Measurements from ENCODE around the gene WDR27. TPM values are rescaled to one million over a fixed set of nuclear protein-coding genes. Genes with fewer than 3 reads are reported as not detected.

The WDR27 gene
- total RNA-seq, 2 experiments from 2014 or later = 37.9 to 38.3 TPM

GRCh38 chr6:169429001-169429400 is 272.8 kb downstream of the WDR27 start:
- Mint-ChIP-seq H3K9me3 (peaks cover 30% of the 10 kb centered on the region), H3K27ac (no peak overlapping the region), H3K36me3 (ENCODE audit: low read depth) (peaks cover 4% of the 10 kb centered on the region), H3K4me1 (ENCODE audit: low read depth) (no peaks in the 10 kb centered on the region), H3K27me3 (ENCODE audit: low read depth) (no peaks in the 10 kb centered on the region), H3K4me3 (no peak overlapping the region)
- CTCF ChIA-PET = no interaction called here
- DNase-seq = no peak
- intact Hi-C loops (cut with micrococcal nuclease) = no loop called here

GRCh38 chr6:169428532-169428931 is 273.3 kb downstream of the WDR27 start:
- no peak for DNase-seq
- no peaks in the 10 kb centered on the region for H3K27me3 Mint-ChIP-seq (ENCODE audit: low read depth)
- no peak overlapping the region for H3K4me3 Mint-ChIP-seq
- CTCF ChIA-PET = no interaction called here
- H3K4me1 Mint-ChIP-seq (ENCODE audit: low read depth) = no peaks in the 10 kb centered on the region
- peaks cover 27% of the 10 kb centered on the region for H3K9me3 Mint-ChIP-seq
- peaks cover 4% of the 10 kb centered on the region for H3K36me3 Mint-ChIP-seq (ENCODE audit: low read depth)
- H3K27ac Mint-ChIP-seq = no peak overlapping the region
- intact Hi-C loops (cut with micrococcal nuclease) = no loop called here

GRCh38 chr6:169427856-169428255 is 274.0 kb downstream of the WDR27 start:
- H3K4me3 Mint-ChIP-seq = no peak overlapping the region
- H3K27me3 Mint-ChIP-seq (ENCODE audit: low read depth) = no peaks in the 10 kb centered on the region

GRCh38 chr6:169426611-169427010 is 275.2 kb downstream of the WDR27 start:
- intact Hi-C loops (cut with micrococcal nuclease) = no loop called here
- Mint-ChIP-seq H3K9me3 (peaks cover 12% of the 10 kb centered on the region), H3K4me1 (ENCODE audit: low read depth) (no peaks in the 10 kb centered on the region), H3K36me3 (ENCODE audit: low read depth) (peaks cover 2% of the 10 kb centered on the region), H3K27ac (no peak overlapping the region), H3K4me3 (no peak overlapping the region), H3K27me3 (ENCODE audit: low read depth) (no peaks in the 10 kb centered on the region)
- no peak for DNase-seq
- CTCF ChIA-PET = no interaction called here

More at GRCh38 chr6:169427856-169428255, 274.0 kb downstream of the WDR27 start:
- no peaks in the 10 kb centered on the region for H3K4me1 Mint-ChIP-seq (ENCODE audit: low read depth)
- CTCF ChIA-PET = interaction anchor here (0.6 kb wide), 1 partner anchor 1019 kb away, joined by 4 read pairs; no protein-coding TSS in a partner anchor
- H3K36me3 Mint-ChIP-seq (ENCODE audit: low read depth) = peaks cover 4% of the 10 kb centered on the region
- intact Hi-C loops (cut with micrococcal nuclease) = no loop called here
- DNase-seq = no peak
- peaks cover 22% of the 10 kb centered on the region for H3K9me3 Mint-ChIP-seq
- no peak overlapping the region for H3K27ac Mint-ChIP-seq

GRCh38 chr6:169425628-169426370 is 276.0 kb downstream of the WDR27 start:
- no peak overlapping the region for H3K27ac Mint-ChIP-seq
- peaks cover 2% of the 10 kb centered on the region for H3K36me3 Mint-ChIP-seq (ENCODE audit: low read depth)
- H3K9me3 Mint-ChIP-seq = peaks cover 8% of the 10 kb centered on the region
- CTCF ChIA-PET = no interaction called here
- H3K4me3 Mint-ChIP-seq = no peak overlapping the region
- intact Hi-C loops (cut with micrococcal nuclease) = no loop called here
- H3K27me3 Mint-ChIP-seq (ENCODE audit: low read depth) = peaks cover 3% of the 10 kb centered on the region
- DNase-seq = no peak
- no peaks in the 10 kb centered on the region for H3K4me1 Mint-ChIP-seq (ENCODE audit: low read depth)

- Mint-ChIP-seq H3K4me1 (ENCODE audit: low read depth) (no peaks in the 10 kb centered on the region), H3K4me3 (no peak overlapping the region), H3K9me3 (peaks cover 2% of the 10 kb centered on the region), H3K27ac (no peak overlapping the region), H3K36me3 (ENCODE audit: low read depth) (peaks cover 2% of the 10 kb centered on the region), H3K27me3 (ENCODE audit: low read depth) (peaks cover 5% of the 10 kb centered on the region)
- no peak for DNase-seq
- CTCF ChIA-PET = no interaction called here
- intact Hi-C loops (cut with micrococcal nuclease) = no loop called here
These were observed 277.0 kb downstream of the WDR27 start for GRCh38 chr6:169424821-169425240.

- Mint-ChIP-seq H3K27me3 (ENCODE audit: low read depth) (peaks cover 5% of the 10 kb centered on the region), H3K36me3 (ENCODE audit: low read depth) (no peaks in the 10 kb centered on the region), H3K4me1 (ENCODE audit: low read depth) (no peaks in the 10 kb centered on the region), H3K4me3 (no peak overlapping the region), H3K27ac (no peak overlapping the region), H3K9me3 (peaks cover 2% of the 10 kb centered on the region)
- CTCF ChIA-PET = no interaction called here
- DNase-seq = no peak
- intact Hi-C loops (cut with micrococcal nuclease) = no loop called here
These were observed 277.6 kb downstream of the WDR27 start for GRCh38 chr6:169424149-169424804.

GRCh38 chr6:169421586-169422264 is 280.1 kb downstream of the WDR27 start:
- Mint-ChIP-seq H3K27me3 (ENCODE audit: low read depth) (peaks cover 5% of the 10 kb centered on the region), H3K4me1 (ENCODE audit: low read depth) (no peaks in the 10 kb centered on the region), H3K36me3 (ENCODE audit: low read depth) (no peaks in the 10 kb centered on the region), H3K27ac (no peak overlapping the region), H3K4me3 (no peak overlapping the region), H3K9me3 (peaks cover 2% of the 10 kb centered on the region)
- CTCF ChIA-PET = interaction anchor here (1.1 kb wide), 1 partner anchor 9 kb away, joined by 3 read pairs; no protein-coding TSS in a partner anchor
- DNase-seq = no peak
- intact Hi-C loops (cut with micrococcal nuclease) = no loop called here

GRCh38 chr6:169420912-169421543 is 280.8 kb downstream of the WDR27 start:
- H3K27ac Mint-ChIP-seq = no peak overlapping the region
- H3K27me3 Mint-ChIP-seq (ENCODE audit: low read depth) = peaks cover 5% of the 10 kb centered on the region
- CTCF ChIA-PET = interaction anchor here (1.1 kb wide), 1 partner anchor 10 kb away, joined by 3 read pairs; no protein-coding TSS in a partner anchor
- H3K4me3 Mint-ChIP-seq = no peak overlapping the region
- H3K36me3 Mint-ChIP-seq (ENCODE audit: low read depth) = no peaks in the 10 kb centered on the region
- H3K4me1 Mint-ChIP-seq (ENCODE audit: low read depth) = no peaks in the 10 kb centered on the region
- intact Hi-C loops (cut with micrococcal nuclease) = no loop called here
- peaks cover 2% of the 10 kb centered on the region for H3K9me3 Mint-ChIP-seq
- DNase-seq = no peak

- Mint-ChIP-seq H3K27me3 (ENCODE audit: low read depth) (peaks cover 5% of the 10 kb centered on the region), H3K27ac (no peak overlapping the region), H3K9me3 (peaks cover 13% of the 10 kb centered on the region), H3K36me3 (ENCODE audit: low read depth) (no peaks in the 10 kb centered on the region), H3K4me3 (no peak overlapping the region), H3K4me1 (ENCODE audit: low read depth) (no peaks in the 10 kb centered on the region)
- CTCF ChIA-PET = no interaction called here
- intact Hi-C loops (cut with micrococcal nuclease) = no loop called here
- DNase-seq = no peak
These were observed 284.7 kb downstream of the WDR27 start for GRCh38 chr6:169417101-169417500.

GRCh38 chr6:169416249-169416648 is 285.6 kb downstream of the WDR27 start:
- CTCF ChIA-PET = no interaction called here
- Mint-ChIP-seq H3K36me3 (ENCODE audit: low read depth) (no peaks in the 10 kb centered on the region), H3K27ac (no peak overlapping the region), H3K9me3 (peaks cover 13% of the 10 kb centered on the region), H3K27me3 (ENCODE audit: low read depth) (peaks cover 5% of the 10 kb centered on the region), H3K4me1 (ENCODE audit: low read depth) (no peaks in the 10 kb centered on the region), H3K4me3 (no peak overlapping the region)
- DNase-seq = no peak
- intact Hi-C loops (cut with micrococcal nuclease) = no loop called here

- DNase-seq = no peak
- no peaks in the 10 kb centered on the region for H3K4me1 Mint-ChIP-seq (ENCODE audit: low read depth)
- no peaks in the 10 kb centered on the region for H3K36me3 Mint-ChIP-seq (ENCODE audit: low read depth)
- CTCF ChIA-PET = no interaction called here
- peaks cover 13% of the 10 kb centered on the region for H3K9me3 Mint-ChIP-seq
- intact Hi-C loops (cut with micrococcal nuclease) = no loop called here
- H3K4me3 Mint-ChIP-seq = no peak overlapping the region
- H3K27me3 Mint-ChIP-seq (ENCODE audit: low read depth) = peaks cover 4% of the 10 kb centered on the region
- no peak overlapping the region for H3K27ac Mint-ChIP-seq
These were observed 286.6 kb downstream of the WDR27 start for GRCh38 chr6:169415179-169415578.

Measured in activated naive CD4-positive, alpha-beta T cell treated with anti-CD3 and anti-CD28 coated beads for 36 hours (primary cell).